Measurements from ENCODE around the gene ITGBL1. TPM values are rescaled to one million over a fixed set of nuclear protein-coding genes. Genes with fewer than 3 reads are reported as not detected.
A peak's percentile ranks its signal among the peaks of the same experiment; 100 is the strongest.

Gene ITGBL1
- total RNA-seq, 4 donors from 2014 or later: 0.83 to 28.0 (median 3.0) TPM

DNA sequence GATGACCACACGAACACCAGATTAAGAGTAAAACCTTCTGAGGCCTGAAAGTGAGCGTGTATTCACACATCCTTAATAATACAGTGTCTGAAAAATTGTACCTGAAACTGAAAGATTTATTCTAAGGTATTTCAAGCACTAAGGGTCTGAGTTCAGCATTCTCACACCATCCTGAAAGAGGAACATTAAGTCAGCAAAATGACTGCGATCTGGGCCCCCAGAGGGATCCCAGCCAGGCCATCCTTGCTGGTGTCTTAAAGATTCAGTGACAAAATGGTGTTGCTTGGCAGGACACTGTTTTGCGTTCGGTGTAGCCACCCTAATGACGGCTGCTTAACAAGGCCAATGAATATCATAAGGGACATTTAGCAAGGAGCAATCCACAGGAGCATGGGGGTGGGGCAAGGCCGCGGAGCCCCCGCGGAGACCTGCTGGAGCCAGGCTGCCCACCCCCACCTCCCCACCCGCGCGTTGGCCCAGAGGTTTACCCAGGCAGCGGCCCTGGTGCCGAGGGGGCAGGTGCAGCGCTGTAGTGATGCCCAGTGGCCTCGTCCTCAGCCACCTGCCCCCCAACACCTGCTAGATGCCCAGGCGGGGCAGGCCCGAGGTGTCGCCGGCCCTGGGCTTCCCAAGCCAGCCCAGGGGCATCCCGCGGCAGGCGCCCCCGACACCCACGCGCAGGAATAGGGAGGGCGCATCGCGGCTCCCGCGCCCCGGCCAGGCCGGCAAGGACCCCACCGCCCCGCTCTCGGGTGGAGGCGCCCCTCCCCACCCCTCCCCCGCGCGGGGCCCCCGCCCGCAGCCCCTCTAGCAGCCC lies 36.9 kb upstream of the ITGBL1 start:
- Histone ChIP-seq H3K27me3 (peaks cover 0 to 44% (median 0%) of the 10 kb centered on the region in 4 donors), H3K9me3 (no peaks in the 10 kb centered on the region), H3K4me1 (peaks cover 0 to 17% (median 13%) of the 10 kb centered on the region in 3 donors), H3K27ac (peak overlapping the region in 1 of 4 donors; percentile 9), H3K36me3 (no peaks in the 10 kb centered on the region), H3K4me3 (peak overlapping the region; percentile 17 to 68 (median 47))
- WGBS, 2 donors: 68 to 77% methylated on average over 3 to 6 of the region's 43 CpGs
- DNase-seq: no peak
- intact Hi-C loops (cut with DNase I): no loop called here
- no peak for TF ChIP-seq POLR2A (IDR thresholded peaks at IDR 0.05)

DNA sequence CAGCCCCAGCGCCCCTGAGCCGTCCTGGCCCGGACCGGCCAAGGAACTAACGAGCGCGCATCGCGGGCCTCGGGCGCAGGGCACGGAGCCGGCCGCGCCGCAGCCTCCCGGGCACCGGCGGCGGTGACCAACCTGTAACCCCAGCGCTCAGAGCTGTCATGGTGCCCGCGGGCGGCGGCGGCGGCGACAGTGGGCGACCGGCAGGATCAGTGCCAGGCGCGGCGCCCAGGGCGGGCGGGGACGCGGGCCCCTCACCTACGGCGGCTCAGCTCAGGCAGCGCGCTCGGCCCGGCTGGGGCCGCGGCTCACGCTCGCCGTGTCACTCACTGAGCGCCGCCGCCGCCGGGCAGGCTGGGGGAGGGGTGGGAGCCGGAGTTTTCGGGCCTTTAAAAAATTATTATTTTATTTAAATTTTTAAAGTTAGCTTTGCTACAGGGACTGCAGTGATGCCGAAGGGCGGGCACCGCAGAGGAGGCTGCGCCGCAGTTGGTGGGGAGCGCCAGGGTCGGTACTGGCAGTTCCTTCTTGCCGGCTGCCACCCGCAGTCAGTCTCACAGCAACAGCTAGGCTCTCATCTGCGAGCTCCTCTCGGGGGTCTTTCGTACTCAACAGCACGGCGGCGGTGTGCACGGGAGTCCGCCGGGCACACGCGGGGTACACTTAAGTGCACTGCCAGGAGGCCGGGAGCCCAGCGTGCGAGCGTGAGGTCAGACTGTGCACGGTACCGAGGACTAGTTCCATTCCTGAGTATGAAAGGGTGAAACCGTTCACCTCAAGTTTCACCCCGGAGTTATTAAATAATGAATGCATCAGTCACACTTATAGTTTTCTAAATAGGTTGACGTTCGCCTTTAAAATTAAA lies 36.1 kb upstream of the ITGBL1 start, which contains the start of gene NALCN:
TSS of gene NALCN (minus strand) at position 328 of the 862 bp plus-strand sequence. CDS start 17,382 bp downstream, outside the sequence.
- DNase-seq: no peak
- intact Hi-C loops (cut with DNase I): no loop called here

DNA sequence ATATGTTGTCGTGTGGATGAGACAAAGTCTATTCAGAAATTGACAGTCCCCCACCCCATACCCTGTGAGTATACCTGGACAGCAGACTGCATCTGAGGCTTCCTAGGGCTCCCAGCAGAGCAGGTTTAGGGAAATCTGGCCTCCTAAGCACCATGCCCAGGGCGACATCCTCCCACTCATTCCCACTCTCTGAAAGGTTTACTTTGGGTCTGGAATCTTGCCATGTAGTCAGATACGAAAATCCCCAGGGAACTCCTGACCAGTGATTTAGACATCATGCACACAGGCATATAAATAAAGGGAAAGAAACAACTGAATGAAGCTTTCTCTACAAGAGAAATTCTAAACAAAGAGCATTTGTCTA lies 35.5 kb upstream of the ITGBL1 start:
- no peak for DNase-seq
- intact Hi-C loops (cut with DNase I): no loop called here
- Histone ChIP-seq H3K27ac (no peak overlapping the region), H3K9me3 (no peaks in the 10 kb centered on the region), H3K36me3 (no peaks in the 10 kb centered on the region), H3K4me3 (peak overlapping the region in 3 of 4 donors; percentile 41 to 68 (median 53)), H3K4me1 (peaks cover 0 to 17% (median 13%) of the 10 kb centered on the region in 3 donors), H3K27me3 (peaks cover 0 to 44% (median 0%) of the 10 kb centered on the region in 4 donors)
- WGBS, 2 donors: 14 to 24% methylated on average over 3 of the region's 3 CpGs
- TF ChIP-seq POLR2A (IDR thresholded peaks at IDR 0.05): no peak
- TF ChIP-seq, protein P1, sequence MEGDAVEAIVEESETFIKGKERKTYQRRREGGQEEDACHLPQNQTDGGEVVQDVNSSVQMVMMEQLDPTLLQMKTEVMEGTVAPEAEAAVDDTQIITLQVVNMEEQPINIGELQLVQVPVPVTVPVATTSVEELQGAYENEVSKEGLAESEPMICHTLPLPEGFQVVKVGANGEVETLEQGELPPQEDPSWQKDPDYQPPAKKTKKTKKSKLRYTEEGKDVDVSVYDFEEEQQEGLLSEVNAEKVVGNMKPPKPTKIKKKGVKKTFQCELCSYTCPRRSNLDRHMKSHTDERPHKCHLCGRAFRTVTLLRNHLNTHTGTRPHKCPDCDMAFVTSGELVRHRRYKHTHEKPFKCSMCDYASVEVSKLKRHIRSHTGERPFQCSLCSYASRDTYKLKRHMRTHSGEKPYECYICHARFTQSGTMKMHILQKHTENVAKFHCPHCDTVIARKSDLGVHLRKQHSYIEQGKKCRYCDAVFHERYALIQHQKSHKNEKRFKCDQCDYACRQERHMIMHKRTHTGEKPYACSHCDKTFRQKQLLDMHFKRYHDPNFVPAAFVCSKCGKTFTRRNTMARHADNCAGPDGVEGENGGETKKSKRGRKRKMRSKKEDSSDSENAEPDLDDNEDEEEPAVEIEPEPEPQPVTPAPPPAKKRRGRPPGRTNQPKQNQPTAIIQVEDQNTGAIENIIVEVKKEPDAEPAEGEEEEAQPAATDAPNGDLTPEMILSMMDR (IDR thresholded peaks at IDR 0.05): no peak

More for the DNA sequence above, 36.1 kb upstream of the ITGBL1 start, which contains the start of gene NALCN:
- TF ChIP-seq, protein P1 (IDR thresholded peaks at IDR 0.05): no peak
- TF ChIP-seq POLR2A (IDR thresholded peaks at IDR 0.05): no peak
- Histone ChIP-seq H3K36me3 (no peaks in the 10 kb centered on the region), H3K27me3 (peaks cover 0 to 44% (median 0%) of the 10 kb centered on the region in 4 donors), H3K9me3 (no peaks in the 10 kb centered on the region), H3K4me1 (peaks cover 0 to 17% (median 13%) of the 10 kb centered on the region in 3 donors), H3K4me3 (peak within 1 kb of the TSS; percentile 17 to 68 (median 47)), H3K27ac (peak within 1 kb of the TSS in 1 of 4 donors; percentile 21)
- WGBS, 2 donors: 3 to 6% methylated on average over 26 to 30 of the region's 85 CpGs

DNA sequence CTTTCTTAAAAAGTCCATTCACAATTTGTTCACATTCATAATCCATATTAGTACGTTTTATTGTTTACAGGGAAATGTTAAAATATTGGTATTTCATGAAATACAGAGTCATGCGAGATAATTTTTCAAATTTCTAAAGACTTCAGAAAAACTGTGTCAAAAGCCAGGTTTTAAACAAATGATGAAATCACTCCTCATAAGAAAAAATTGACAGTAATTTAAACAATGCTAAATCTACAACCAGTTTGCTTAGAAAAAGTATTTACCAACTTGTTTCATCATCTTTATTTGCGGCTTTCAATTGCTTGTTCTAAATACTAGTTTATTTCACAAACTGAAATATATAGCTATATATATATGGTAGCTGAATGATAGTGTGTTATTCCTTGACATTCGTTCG lies 35.0 kb upstream of the ITGBL1 start:
- Histone ChIP-seq H3K4me1 (peaks cover 0 to 17% (median 13%) of the 10 kb centered on the region in 3 donors), H3K27me3 (peaks cover 0 to 44% (median 0%) of the 10 kb centered on the region in 4 donors), H3K4me3 (no peak overlapping the region), H3K27ac (no peak overlapping the region), H3K9me3 (no peaks in the 10 kb centered on the region), H3K36me3 (no peaks in the 10 kb centered on the region)
- intact Hi-C loops (cut with DNase I): no loop called here
- WGBS, 2 donors: 89% methylated on average over 5 of the region's 5 CpGs
- TF ChIP-seq POLR2A (IDR thresholded peaks at IDR 0.05): no peak
- TF ChIP-seq, protein P1 (IDR thresholded peaks at IDR 0.05): no peak
- no peak for DNase-seq

DNA sequence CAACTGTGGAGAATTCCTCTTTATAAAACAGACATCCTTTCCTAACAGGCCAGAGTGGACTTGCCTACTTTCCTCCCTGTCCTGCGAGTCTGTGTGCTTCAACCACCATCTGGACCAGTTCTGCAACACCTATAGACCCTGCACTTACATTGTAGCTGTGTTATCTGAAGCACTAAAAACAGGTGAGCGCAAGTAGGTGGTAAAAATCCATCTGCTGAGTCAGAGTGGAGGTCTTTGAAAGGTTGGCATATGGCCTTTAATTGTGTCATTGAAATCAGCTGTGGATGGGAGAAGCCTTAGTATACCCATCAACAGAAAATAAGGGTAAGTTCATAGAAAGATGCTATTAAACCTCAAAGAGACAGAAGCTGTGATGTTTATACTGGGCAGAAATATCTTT lies 28.6 kb upstream of the ITGBL1 start:
- DNase-seq: no peak
- H3K4me1 ChIP-seq: no peaks in the 10 kb centered on the region
- no peak overlapping the region for H3K4me3 ChIP-seq
- peaks cover 0 to under 1% (median 0%) of the 10 kb centered on the region in 4 donors for H3K27me3 ChIP-seq
- no peak overlapping the region for H3K27ac ChIP-seq
- no peaks in the 10 kb centered on the region for H3K9me3 ChIP-seq
- 72 to 100% methylated on average over 1 to 2 of the region's 2 CpGs for WGBS, 2 donors
- TF ChIP-seq, protein P1 (IDR thresholded peaks at IDR 0.05): no peak
- TF ChIP-seq POLR2A (IDR thresholded peaks at IDR 0.05): no peak
- no peaks in the 10 kb centered on the region for H3K36me3 ChIP-seq
- intact Hi-C loops (cut with DNase I): no loop called here
